HL-60 (cell line): ENCODE results near the gene KRTAP25-1.

Experiments
- DNase-seq, 2 experiments: peaks; one replicate each; pipeline ENCODE4 v3.0.0-alpha.2; 2010 to 2020; ENCODE audit warnings: low read depth in 1 of 2, low spot score in 1 of 2
- H3K27ac ChIP-seq: fragments of 250-450 bp; sonication (Bioruptor Pico); replicated peaks from 2 replicates; pipeline ENCODE4 v1.5.1; 2020; ENCODE audit warnings: mild to moderate bottlenecking, moderate library complexity
- H3K27me3 ChIP-seq: fragments of 250-450 bp; sonication (Bioruptor Pico); 2 replicates; pipeline ENCODE4 v1.5.1; 2021; ENCODE audit warnings: mild to moderate bottlenecking, moderate library complexity; ENCODE audit not compliant: insufficient read depth, poor library complexity, severe bottlenecking
- H3K4me3 ChIP-seq: replicated peaks from 2 replicates; pipeline ENCODE4 v1.5.1; 2011; ENCODE audit warnings: mild to moderate bottlenecking, control low read depth, low read length; ENCODE audit not compliant: insufficient read depth
- GABPA ChIP-seq: IDR thresholded peaks from 2 replicates; pipeline ENCODE4 v1.6.1; 2012; ENCODE audit warnings: low read depth
- POLR2AphosphoS5 ChIP-seq: IDR thresholded peaks from 2 replicates; pipeline ENCODE4 v1.6.1; 2012; ENCODE audit warnings: low read depth
- SPI1 ChIP-seq: IDR thresholded peaks from 2 replicates; pipeline ENCODE4 v1.6.1; 2012; ENCODE audit warnings: low read depth, mild to moderate bottlenecking, borderline replicate concordance
- TF ChIP-seq, protein P1 (sequence below): IDR thresholded peaks from one replicate; pipeline ENCODE4 v1.5.1; 2011; ENCODE audit warnings: low read length, control low read depth, inconsistent platforms; ENCODE audit not compliant: insufficient read depth
- TF ChIP-seq, protein P2 (sequence below): IDR thresholded peaks from 2 replicates; pipeline ENCODE4 v1.6.1; 2012; ENCODE audit warnings: low read depth; ENCODE audit not compliant: insufficient replicate concordance

Gene KRTAP25-1

DNA sequence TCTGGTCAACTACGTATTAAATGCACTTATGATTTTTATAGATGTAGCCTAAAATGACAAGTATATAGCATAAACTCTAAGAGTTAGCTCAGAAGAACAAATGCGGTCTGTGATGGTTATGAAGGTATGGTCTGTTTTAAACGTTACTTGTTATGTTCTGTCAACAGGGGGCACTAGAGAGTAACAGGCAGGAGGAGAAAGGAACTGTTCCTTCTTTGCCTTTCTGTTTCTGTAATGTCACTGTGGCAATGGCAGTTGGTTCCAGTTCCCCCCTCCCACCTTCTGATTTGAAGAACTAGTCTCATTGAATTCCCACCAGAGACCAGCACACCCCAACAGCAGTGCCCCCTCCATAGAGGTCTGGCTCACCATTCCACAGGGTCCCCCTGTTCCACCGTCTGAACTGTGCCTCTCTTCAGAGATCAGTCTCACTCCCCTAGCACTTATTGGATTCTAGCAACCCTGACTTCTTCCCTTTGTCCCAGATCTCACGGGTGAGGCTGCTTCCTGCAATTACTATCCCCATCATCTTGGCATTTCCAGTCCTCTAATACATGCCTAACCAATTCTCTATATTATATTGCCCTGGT lies 20.6 kb downstream of the KRTAP25-1 start:
- TF ChIP-seq, protein P1, sequence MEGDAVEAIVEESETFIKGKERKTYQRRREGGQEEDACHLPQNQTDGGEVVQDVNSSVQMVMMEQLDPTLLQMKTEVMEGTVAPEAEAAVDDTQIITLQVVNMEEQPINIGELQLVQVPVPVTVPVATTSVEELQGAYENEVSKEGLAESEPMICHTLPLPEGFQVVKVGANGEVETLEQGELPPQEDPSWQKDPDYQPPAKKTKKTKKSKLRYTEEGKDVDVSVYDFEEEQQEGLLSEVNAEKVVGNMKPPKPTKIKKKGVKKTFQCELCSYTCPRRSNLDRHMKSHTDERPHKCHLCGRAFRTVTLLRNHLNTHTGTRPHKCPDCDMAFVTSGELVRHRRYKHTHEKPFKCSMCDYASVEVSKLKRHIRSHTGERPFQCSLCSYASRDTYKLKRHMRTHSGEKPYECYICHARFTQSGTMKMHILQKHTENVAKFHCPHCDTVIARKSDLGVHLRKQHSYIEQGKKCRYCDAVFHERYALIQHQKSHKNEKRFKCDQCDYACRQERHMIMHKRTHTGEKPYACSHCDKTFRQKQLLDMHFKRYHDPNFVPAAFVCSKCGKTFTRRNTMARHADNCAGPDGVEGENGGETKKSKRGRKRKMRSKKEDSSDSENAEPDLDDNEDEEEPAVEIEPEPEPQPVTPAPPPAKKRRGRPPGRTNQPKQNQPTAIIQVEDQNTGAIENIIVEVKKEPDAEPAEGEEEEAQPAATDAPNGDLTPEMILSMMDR, result peak; percentile 31
- no peak for TF ChIP-seq POLR2AphosphoS5
- Histone ChIP-seq H3K27ac (no peak overlapping the region), H3K4me3 (no peak overlapping the region), H3K27me3 (no peaks in the 10 kb centered on the region)
- DNase-seq, result peak in 1 of 2 experiments; percentile 23

- H3K27me3 ChIP-seq, result peaks cover 3% of the 10 kb centered on the region
- TF ChIP-seq POLR2AphosphoS5 (no peak), GABPA (no peak), SPI1 (no peak)
- TF ChIP-seq, protein P1, result no peak
- TF ChIP-seq, protein P2, sequence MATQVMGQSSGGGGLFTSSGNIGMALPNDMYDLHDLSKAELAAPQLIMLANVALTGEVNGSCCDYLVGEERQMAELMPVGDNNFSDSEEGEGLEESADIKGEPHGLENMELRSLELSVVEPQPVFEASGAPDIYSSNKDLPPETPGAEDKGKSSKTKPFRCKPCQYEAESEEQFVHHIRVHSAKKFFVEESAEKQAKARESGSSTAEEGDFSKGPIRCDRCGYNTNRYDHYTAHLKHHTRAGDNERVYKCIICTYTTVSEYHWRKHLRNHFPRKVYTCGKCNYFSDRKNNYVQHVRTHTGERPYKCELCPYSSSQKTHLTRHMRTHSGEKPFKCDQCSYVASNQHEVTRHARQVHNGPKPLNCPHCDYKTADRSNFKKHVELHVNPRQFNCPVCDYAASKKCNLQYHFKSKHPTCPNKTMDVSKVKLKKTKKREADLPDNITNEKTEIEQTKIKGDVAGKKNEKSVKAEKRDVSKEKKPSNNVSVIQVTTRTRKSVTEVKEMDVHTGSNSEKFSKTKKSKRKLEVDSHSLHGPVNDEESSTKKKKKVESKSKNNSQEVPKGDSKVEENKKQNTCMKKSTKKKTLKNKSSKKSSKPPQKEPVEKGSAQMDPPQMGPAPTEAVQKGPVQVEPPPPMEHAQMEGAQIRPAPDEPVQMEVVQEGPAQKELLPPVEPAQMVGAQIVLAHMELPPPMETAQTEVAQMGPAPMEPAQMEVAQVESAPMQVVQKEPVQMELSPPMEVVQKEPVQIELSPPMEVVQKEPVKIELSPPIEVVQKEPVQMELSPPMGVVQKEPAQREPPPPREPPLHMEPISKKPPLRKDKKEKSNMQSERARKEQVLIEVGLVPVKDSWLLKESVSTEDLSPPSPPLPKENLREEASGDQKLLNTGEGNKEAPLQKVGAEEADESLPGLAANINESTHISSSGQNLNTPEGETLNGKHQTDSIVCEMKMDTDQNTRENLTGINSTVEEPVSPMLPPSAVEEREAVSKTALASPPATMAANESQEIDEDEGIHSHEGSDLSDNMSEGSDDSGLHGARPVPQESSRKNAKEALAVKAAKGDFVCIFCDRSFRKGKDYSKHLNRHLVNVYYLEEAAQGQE, result no peak
- no peak for DNase-seq
- no peak overlapping the region for H3K4me3 ChIP-seq
- no peak overlapping the region for H3K27ac ChIP-seq
Measured at GRCh38 chr21:30257773-30258172, 31.5 kb downstream of the KRTAP25-1 start.

DNA sequence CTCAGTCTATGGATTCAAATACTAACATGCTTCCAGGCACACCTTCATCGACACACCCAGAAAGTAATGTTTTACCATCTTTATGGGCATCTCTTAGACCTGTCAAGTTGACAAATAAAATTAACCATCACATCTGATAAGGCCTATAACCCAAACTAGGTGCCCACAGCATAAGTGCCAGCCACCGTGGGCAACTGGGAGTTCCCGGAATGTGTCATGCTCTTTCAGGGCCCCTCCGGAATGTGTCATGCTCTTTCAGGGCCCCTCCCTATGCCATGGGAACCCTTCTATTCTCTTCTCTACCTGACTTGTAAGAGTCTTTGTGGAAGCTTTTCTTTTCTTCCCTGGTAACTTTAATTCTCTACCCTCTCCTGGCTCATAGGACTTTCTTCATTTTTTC lies 33.2 kb downstream of the KRTAP25-1 start:
- TF ChIP-seq POLR2AphosphoS5, result no peak
- TF ChIP-seq, protein P2, result no peak
- TF ChIP-seq, protein P1, result no peak
- no peak for TF ChIP-seq GABPA
- no peak for TF ChIP-seq SPI1
- no peak overlapping the region for H3K4me3 ChIP-seq

GRCh38 chr21:30255679-30256078 lies 33.6 kb downstream of the KRTAP25-1 start:
- Histone ChIP-seq H3K27me3 (peaks cover 3% of the 10 kb centered on the region), H3K27ac (no peak overlapping the region), H3K4me3 (no peak overlapping the region)
- DNase-seq, result no peak
- TF ChIP-seq GABPA (no peak), SPI1 (no peak), POLR2AphosphoS5 (no peak)
- TF ChIP-seq, protein P1, result no peak
- TF ChIP-seq, protein P2, result no peak

More for the DNA sequence above, 33.2 kb downstream of the KRTAP25-1 start:
- Histone ChIP-seq H3K27me3 (peaks cover 3% of the 10 kb centered on the region), H3K27ac (no peak overlapping the region)
- DNase-seq, result no peak
